Calu3 (cell line): ENCODE results near the gene SHKBP1. TPM values are rescaled to one million over a fixed set of nuclear protein-coding genes. Genes with fewer than 3 reads are reported as not detected.

Source experiments
- Bru-seq: library from RNA; stranded (reverse); fragments of 400-500 nt; gene quantifications from one replicate; lab custom pipeline; 2021; lab: Mats Ljungman, UMichigan
- BruChase-seq, 2 experiments: library from RNA; stranded (reverse); fragments of 400-500 nt; gene quantifications; one replicate each; lab custom pipeline; 2021; lab: Mats Ljungman, UMichigan
- BruUV-seq: library from RNA; stranded (reverse); fragments of 400-500 nt; replicated peaks from 2 replicates; lab custom pipeline; 2021; lab: Mats Ljungman, UMichigan
- CTCF ChIA-PET: fragments of 300-600 bp; sonication (Branson Sonifier 250); formaldehyde crosslinking; loops from one replicate; lab custom pipeline; 2022; ENCODE audit warnings: antibody characterized with exemption; lab: Charles Lee
- DNase-seq: peaks from one replicate; pipeline ENCODE4 v3.0.0; 2022
- H3K27ac Mint-ChIP-seq: one replicate; pipeline ENCODE4 v1.8.0; 2022; ENCODE audit warnings: mixed read lengths; ENCODE audit not compliant: unreplicated experiment
- H3K27me3 Mint-ChIP-seq: one replicate; pipeline ENCODE4 v1.8.0; 2022; ENCODE audit warnings: mixed read lengths; ENCODE audit not compliant: unreplicated experiment
- H3K36me3 Mint-ChIP-seq: one replicate; pipeline ENCODE4 v1.8.0; 2022; ENCODE audit warnings: mild to moderate bottlenecking, moderate library complexity, mixed read lengths; ENCODE audit not compliant: insufficient read depth, unreplicated experiment
- H3K4me1 Mint-ChIP-seq: one replicate; pipeline ENCODE4 v1.8.0; 2022; ENCODE audit warnings: mild to moderate bottlenecking, low read depth, mixed read lengths; ENCODE audit not compliant: unreplicated experiment
- H3K4me3 Mint-ChIP-seq: one replicate; pipeline ENCODE4 v1.8.0; 2022; ENCODE audit warnings: mild to moderate bottlenecking, low read depth, moderate library complexity, mixed read lengths; ENCODE audit not compliant: unreplicated experiment
- H3K9me3 Mint-ChIP-seq: one replicate; pipeline ENCODE4 v1.8.0; 2022; ENCODE audit warnings: low read depth, mixed read lengths; ENCODE audit not compliant: unreplicated experiment
- intact Hi-C: fragments of 100-400 bp; cut with micrococcal nuclease; formaldehyde crosslinking; loops from one replicate; pipeline ENCODE4 v1.10.0; 2022; ENCODE audit not compliant: unreplicated experiment
- long read RNA-seq: library from polyadenylated mRNA; stranded (forward); transcript quantifications from one replicate; pipeline ENCODE4 v2.0.0, GENCODE V29; 2022
- total RNA-seq: library from RNA; stranded (reverse); gene quantifications from 2 replicates; pipeline ENCODE4 v1.2.3, GENCODE V29; 2022
- TF ChIP-seq, protein P1 (sequence below): fragments of 200-600 bp; IDR thresholded peaks from one replicate; pipeline ENCODE4 v1.8.0; 2022; ENCODE audit warnings: antibody characterized with exemption; ENCODE audit not compliant: unreplicated experiment

The SHKBP1 gene
- total RNA-seq (117 TPM in 2 replicates), Bru-seq, nascent RNA (percentile 61 among the genes with signal in this experiment), BruChase-seq, experiment 1, labeled RNA remaining after a 6-hour chase (percentile 79 among the genes with signal in this experiment), BruChase-seq, experiment 2, labeled RNA remaining after a 2-hour chase (percentile 76 among the genes with signal in this experiment)
- long read RNA-seq, transcript SHKBP1-201 (18 exons, 2,363 nt) = major isoform, 162 of 222 reads
- long read RNA-seq, partial matches to known transcripts = 24 of 222 reads
- long read RNA-seq, other reads (novel, unspliced or antisense) = 34 of 222 reads

DNA sequence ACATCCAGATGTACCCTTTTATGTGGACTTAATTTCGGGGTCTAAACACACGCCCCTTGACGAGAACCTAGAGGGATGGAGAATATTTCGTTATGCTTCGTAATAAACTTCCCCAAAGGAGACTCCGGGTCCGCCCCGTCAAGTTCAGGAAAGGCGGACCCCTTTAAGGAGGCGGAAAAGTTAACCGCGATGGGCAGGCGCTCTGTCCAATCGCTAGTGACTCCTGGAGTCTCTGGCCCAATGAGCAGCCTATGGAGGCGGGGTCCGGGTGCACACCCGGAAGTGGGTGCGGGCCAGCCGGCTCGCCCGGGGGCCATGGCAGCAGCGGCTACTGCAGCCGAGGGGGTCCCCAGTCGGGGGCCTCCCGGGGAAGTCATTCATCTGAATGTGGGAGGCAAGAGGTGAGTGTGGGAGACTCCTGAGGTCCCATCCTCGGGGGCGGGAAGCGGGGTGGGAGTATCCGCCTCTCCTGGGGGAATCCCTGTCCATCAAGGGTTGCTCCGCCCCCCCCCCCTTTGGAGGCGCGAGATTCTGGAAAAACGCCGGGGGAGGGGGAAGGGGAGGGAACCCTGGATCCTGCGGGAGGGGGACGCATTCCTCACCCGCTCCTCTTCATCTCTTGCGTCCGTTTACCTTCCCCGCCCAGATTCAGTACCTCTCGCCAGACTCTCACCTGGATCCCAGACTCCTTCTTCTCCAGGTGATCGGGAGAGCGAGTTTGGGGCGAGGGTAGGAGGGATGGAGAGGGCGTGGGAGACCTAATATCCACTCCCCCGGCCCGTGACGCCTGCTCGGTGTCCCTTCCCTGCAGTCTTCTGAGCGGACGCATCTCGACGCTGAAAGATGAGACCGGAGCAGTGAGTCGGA lies at the start of gene SHKBP1:
TSS of gene SHKBP1 (plus strand) at position 289 of the 867 bp plus-strand sequence. CDS start at position 316, 27 bp downstream.
- peaks cover 41% of the 10 kb centered on the region for H3K36me3 Mint-ChIP-seq
- no peaks in the 10 kb centered on the region for H3K27me3 Mint-ChIP-seq
- H3K9me3 Mint-ChIP-seq = no peaks in the 10 kb centered on the region
- TF ChIP-seq, protein P1, sequence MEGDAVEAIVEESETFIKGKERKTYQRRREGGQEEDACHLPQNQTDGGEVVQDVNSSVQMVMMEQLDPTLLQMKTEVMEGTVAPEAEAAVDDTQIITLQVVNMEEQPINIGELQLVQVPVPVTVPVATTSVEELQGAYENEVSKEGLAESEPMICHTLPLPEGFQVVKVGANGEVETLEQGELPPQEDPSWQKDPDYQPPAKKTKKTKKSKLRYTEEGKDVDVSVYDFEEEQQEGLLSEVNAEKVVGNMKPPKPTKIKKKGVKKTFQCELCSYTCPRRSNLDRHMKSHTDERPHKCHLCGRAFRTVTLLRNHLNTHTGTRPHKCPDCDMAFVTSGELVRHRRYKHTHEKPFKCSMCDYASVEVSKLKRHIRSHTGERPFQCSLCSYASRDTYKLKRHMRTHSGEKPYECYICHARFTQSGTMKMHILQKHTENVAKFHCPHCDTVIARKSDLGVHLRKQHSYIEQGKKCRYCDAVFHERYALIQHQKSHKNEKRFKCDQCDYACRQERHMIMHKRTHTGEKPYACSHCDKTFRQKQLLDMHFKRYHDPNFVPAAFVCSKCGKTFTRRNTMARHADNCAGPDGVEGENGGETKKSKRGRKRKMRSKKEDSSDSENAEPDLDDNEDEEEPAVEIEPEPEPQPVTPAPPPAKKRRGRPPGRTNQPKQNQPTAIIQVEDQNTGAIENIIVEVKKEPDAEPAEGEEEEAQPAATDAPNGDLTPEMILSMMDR = no peak
- H3K27ac Mint-ChIP-seq = peak within 1 kb of the TSS; percentile 68
- DNase-seq = peak; percentile 97
- intact Hi-C loops = no loop called here
- peaks cover 13% of the 10 kb centered on the region for H3K4me1 Mint-ChIP-seq
- no TSS peak for BruUV-seq
- CTCF ChIA-PET = no interaction called here
- H3K4me3 Mint-ChIP-seq = peak within 1 kb of the TSS; percentile 95

GRCh38 chr19:40528078-40528477 lies 48.6 kb upstream of the SHKBP1 start:
- no TSS peak for BruUV-seq
- TF ChIP-seq, protein P1 = no peak
- intact Hi-C loops = loop anchor here (5.0 to 10.0 kb wide), 2 partner anchors 66 to 223 kb away; no protein-coding TSS in a partner anchor
- no peak for DNase-seq
- Mint-ChIP-seq H3K4me3 (no peak overlapping the region), H3K4me1 (peaks cover 17% of the 10 kb centered on the region), H3K27me3 (peaks cover 65% of the 10 kb centered on the region), H3K27ac (no peak overlapping the region), H3K9me3 (no peaks in the 10 kb centered on the region), H3K36me3 (peaks cover 14% of the 10 kb centered on the region)
- CTCF ChIA-PET = no interaction called here

GRCh38 chr19:40528533-40529092 lies 48.1 kb upstream of the SHKBP1 start:
- TF ChIP-seq, protein P1 = no peak
- intact Hi-C loops = loop anchor here (5.0 to 10.0 kb wide), 2 partner anchors 66 to 224 kb away; no protein-coding TSS in a partner anchor
- Mint-ChIP-seq H3K36me3 (peaks cover 14% of the 10 kb centered on the region), H3K27me3 (peaks cover 71% of the 10 kb centered on the region), H3K9me3 (no peaks in the 10 kb centered on the region), H3K27ac (no peak overlapping the region), H3K4me3 (peak overlapping the region; percentile 57), H3K4me1 (peaks cover 17% of the 10 kb centered on the region)
- no peak for DNase-seq
- CTCF ChIA-PET = interaction anchor here (0.6 kb wide), 1 partner anchor 42 kb away, joined by 3 read pairs; no protein-coding TSS in a partner anchor
- BruUV-seq = no TSS peak
